CD4-positive, CD25-positive, alpha-beta regulatory T cell (primary cell): Measurements from ENCODE around the gene NLRP14. TPM values are rescaled to one million over a fixed set of nuclear protein-coding genes. Genes with fewer than 3 reads are reported as not detected.
A peak's percentile ranks its signal among the peaks of the same experiment; 100 is the strongest.

Experiments used
- ATAC-seq, 2 donors: fragments of 150-1000 bp; cut with Tn5 transposase; one replicate each; pipeline ENCODE4 v1.10.0; 2021; ENCODE audit warnings: low read depth in 2 of 2, moderate number of reproducible peaks in 2 of 2, moderate library complexity in 1 of 2
- DNase-seq, 3 donors: peaks; one replicate each; pipeline versions ENCODE4 v3.0.0 to v3.0.0-alpha.2; 2012 to 2022; ENCODE audit warnings: mixed read lengths in 1 of 3
- H3K27ac ChIP-seq: one replicate; pipeline ENCODE4 v1.7.0; 2013; ENCODE audit warnings: mild to moderate bottlenecking, low read length; ENCODE audit not compliant: insufficient read depth, poor library complexity, severe bottlenecking
- H3K27me3 ChIP-seq: one replicate; pipeline ENCODE4 v1.7.0; 2013; ENCODE audit warnings: low read length; ENCODE audit not compliant: control insufficient read depth, insufficient read depth
- H3K36me3 ChIP-seq: one replicate; pipeline ENCODE4 v1.7.0; 2013; ENCODE audit warnings: mild to moderate bottlenecking, low read length, moderate library complexity; ENCODE audit not compliant: control insufficient read depth, insufficient read depth
- H3K4me1 ChIP-seq: 2 replicates; pipeline ENCODE4 v1.7.0; 2013; ENCODE audit warnings: mild to moderate bottlenecking, low read length; ENCODE audit not compliant: insufficient read depth, control insufficient read depth, poor library complexity, severe bottlenecking
- H3K4me3 ChIP-seq: one replicate; pipeline ENCODE4 v1.7.0; 2013; ENCODE audit warnings: low read depth, mild to moderate bottlenecking, low read length, moderate library complexity
- H3K9me3 ChIP-seq, 2 experiments: 1 replicate in 1 of 2; 2 replicates in 1 of 2; pipeline ENCODE4 v1.7.0; 2013; ENCODE audit warnings: low read length in 2 of 2, mild to moderate bottlenecking in 1 of 2, moderate library complexity in 1 of 2; ENCODE audit not compliant: control insufficient read depth in 2 of 2
- H3K27ac Mint-ChIP-seq, 3 donors: one replicate each; pipeline ENCODE4 v1.8.0; 2020 to 2022; ENCODE audit warnings: mild to moderate bottlenecking in 3 of 3, mixed read lengths in 3 of 3, moderate library complexity in 2 of 3
- H3K27me3 Mint-ChIP-seq: one replicate; pipeline ENCODE4 v1.8.0; 2022; ENCODE audit warnings: mild to moderate bottlenecking, mixed read lengths
- H3K36me3 Mint-ChIP-seq: one replicate; pipeline ENCODE4 v1.8.0; 2020; ENCODE audit warnings: mixed read lengths
- H3K4me1 Mint-ChIP-seq, 4 donors: one replicate each; pipeline ENCODE4 v1.8.0; 2020 to 2022; ENCODE audit warnings: mixed read lengths in 4 of 4, mild to moderate bottlenecking in 1 of 4
- H3K4me3 Mint-ChIP-seq, 4 donors: one replicate each; pipeline ENCODE4 v1.8.0; 2020 to 2022; ENCODE audit warnings: mild to moderate bottlenecking in 4 of 4, mixed read lengths in 4 of 4, moderate library complexity in 3 of 4
- H3K9me3 Mint-ChIP-seq, 7 donors: one replicate each; pipeline ENCODE4 v1.8.0; 2020 to 2022; ENCODE audit warnings: mixed read lengths in 7 of 7, mild to moderate bottlenecking in 3 of 7, moderate library complexity in 2 of 7
- polyA plus RNA-seq, 4 donors: library from polyadenylated mRNA; unstranded; fragments of 300-500 nt; fragmentation: Illumina TruSeq; gene quantifications; one replicate each; pipeline ENCODE4 v1.2.3, GENCODE V29; 2021
- total RNA-seq: library from RNA; stranded (reverse); gene quantifications from one replicate; pipeline ENCODE4 v1.2.3, GENCODE V29; 2022

The NLRP14 gene
- total and polyA plus RNA-seq, 5 donors from 2014 or later = not detected

GRCh38 chr11:7062534-7062933, 42.3 kb downstream of the NLRP14 start:
- no peak for ATAC-seq
- Histone ChIP-seq H3K36me3 (no peaks in the 10 kb centered on the region), H3K9me3 (no peaks in the 10 kb centered on the region), H3K4me3 (no peak overlapping the region), H3K27ac (no peak overlapping the region), H3K4me1 (no peaks in the 10 kb centered on the region), H3K27me3 (no peaks in the 10 kb centered on the region)
- Mint-ChIP-seq H3K9me3 (peaks cover 0 to 5% (median 2%) of the 10 kb centered on the region in 7 donors), H3K27me3 (no peaks in the 10 kb centered on the region), H3K4me3 (no peak overlapping the region), H3K27ac (no peak overlapping the region), H3K4me1 (no peaks in the 10 kb centered on the region), H3K36me3 (no peaks in the 10 kb centered on the region)
- no peak for DNase-seq

DNA sequence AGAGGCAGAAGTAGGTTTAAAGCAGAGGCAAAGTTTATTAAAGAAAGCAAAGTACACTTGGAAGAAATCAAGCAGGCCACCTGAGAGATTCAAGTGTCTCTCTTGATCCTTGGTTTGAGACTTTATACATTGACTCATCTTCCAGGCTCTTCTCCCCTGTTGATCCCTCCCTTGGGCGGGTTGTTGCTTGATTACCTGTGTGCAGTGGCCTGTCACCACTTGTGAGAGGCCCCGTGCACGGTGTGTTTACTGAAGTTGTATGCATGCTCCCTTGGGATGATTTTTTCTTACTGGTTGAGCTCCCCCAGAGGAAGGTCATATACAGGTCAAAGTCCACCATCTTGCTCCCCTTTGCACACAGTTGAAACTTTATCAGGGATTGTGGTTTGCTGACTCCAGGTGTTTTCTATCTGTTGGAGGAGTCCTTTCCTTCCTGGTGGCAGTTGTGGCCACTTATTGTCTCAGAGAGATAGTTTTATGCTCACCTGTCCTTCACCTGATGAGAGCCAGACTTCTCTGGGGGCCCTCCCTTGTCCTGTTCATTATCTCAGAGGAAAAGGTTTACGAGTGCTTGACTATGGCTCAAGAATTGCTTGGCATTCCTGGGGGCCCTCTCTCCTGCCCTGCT, 52.2 kb downstream of the NLRP14 start:
- H3K9me3 ChIP-seq = no peaks in the 10 kb centered on the region
- DNase-seq (no peak), ATAC-seq (no peak)
- Mint-ChIP-seq H3K9me3 (peaks cover 0 to 5% (median 0%) of the 10 kb centered on the region in 7 donors), H3K36me3 (no peaks in the 10 kb centered on the region), H3K4me3 (no peak overlapping the region), H3K4me1 (no peaks in the 10 kb centered on the region), H3K27ac (no peak overlapping the region), H3K27me3 (no peaks in the 10 kb centered on the region)
- H3K36me3 ChIP-seq = no peaks in the 10 kb centered on the region
- H3K27me3 ChIP-seq = no peaks in the 10 kb centered on the region
- no peaks in the 10 kb centered on the region for H3K4me1 ChIP-seq
- H3K4me3 ChIP-seq = no peak overlapping the region
- H3K27ac ChIP-seq = no peak overlapping the region

DNA sequence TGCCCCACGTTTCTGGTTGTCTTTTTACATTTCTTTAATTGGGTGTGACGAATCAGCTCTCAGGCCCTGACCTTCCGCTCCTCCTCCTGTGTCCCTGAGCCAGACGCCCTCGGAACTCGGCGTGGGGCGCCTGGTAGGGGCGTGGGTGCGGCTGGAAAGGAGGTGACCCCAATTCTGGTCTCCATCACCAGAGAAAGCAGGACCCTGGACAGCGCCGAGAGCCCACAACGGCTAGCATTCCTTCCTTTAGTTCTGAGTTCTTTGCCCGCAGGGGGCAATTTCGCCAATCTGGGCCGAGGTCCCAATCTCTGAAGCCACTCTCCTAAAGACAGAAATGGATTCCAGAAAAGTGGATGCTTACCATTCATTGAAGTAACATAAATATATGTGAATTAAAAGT, 56.8 kb downstream of the NLRP14 start:
- Mint-ChIP-seq H3K36me3 (no peaks in the 10 kb centered on the region), H3K27me3 (no peaks in the 10 kb centered on the region), H3K4me1 (no peaks in the 10 kb centered on the region), H3K27ac (no peak overlapping the region), H3K4me3 (no peak overlapping the region), H3K9me3 (peaks cover 0 to 8% (median 6%) of the 10 kb centered on the region in 7 donors)
- H3K36me3 ChIP-seq = no peaks in the 10 kb centered on the region
- ATAC-seq (no peak), DNase-seq (no peak)
- no peak overlapping the region for H3K27ac ChIP-seq
- H3K4me3 ChIP-seq = no peak overlapping the region
- no peaks in the 10 kb centered on the region for H3K9me3 ChIP-seq
- no peaks in the 10 kb centered on the region for H3K27me3 ChIP-seq
- no peaks in the 10 kb centered on the region for H3K4me1 ChIP-seq

DNA sequence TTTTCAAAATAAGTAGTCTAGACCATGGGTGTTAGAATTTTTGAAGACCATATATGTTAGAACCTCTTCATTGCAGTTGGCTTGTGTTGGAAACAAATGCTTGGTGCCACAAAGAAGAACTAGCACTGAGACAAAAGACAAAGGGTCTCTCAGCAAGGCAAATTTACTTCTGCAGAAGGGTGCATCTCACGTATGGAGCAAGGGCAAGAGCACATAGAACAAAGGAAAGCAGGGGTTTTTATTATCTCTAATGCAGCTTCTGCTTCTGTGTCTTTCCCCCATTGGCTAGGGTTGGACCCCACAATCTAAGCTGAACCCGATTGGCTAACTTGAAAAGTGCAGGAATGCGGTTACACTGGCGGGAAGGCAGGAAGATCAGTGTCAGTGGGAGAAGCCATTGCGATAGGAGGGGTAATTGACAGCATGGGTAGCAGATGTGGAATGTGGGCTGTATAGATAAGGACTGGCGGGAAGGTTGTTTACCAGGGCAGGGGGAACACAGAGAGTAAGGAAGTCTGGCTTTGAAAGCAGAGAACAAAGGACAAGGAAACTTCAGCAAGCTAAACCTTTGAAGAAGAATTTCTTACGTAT, 59.4 kb downstream of the NLRP14 start:
- Histone ChIP-seq H3K9me3 (no peaks in the 10 kb centered on the region), H3K27me3 (no peaks in the 10 kb centered on the region), H3K27ac (no peak overlapping the region), H3K36me3 (no peaks in the 10 kb centered on the region), H3K4me3 (no peak overlapping the region), H3K4me1 (no peaks in the 10 kb centered on the region)
- H3K4me3 Mint-ChIP-seq = no peak overlapping the region
- no peaks in the 10 kb centered on the region for H3K4me1 Mint-ChIP-seq
- peaks cover 0 to 8% (median 6%) of the 10 kb centered on the region in 7 donors for H3K9me3 Mint-ChIP-seq
- peaks cover 2% of the 10 kb centered on the region for H3K27me3 Mint-ChIP-seq
- DNase-seq (no peak), ATAC-seq (no peak)
- H3K36me3 Mint-ChIP-seq = no peaks in the 10 kb centered on the region
- H3K27ac Mint-ChIP-seq = no peak overlapping the region

DNA sequence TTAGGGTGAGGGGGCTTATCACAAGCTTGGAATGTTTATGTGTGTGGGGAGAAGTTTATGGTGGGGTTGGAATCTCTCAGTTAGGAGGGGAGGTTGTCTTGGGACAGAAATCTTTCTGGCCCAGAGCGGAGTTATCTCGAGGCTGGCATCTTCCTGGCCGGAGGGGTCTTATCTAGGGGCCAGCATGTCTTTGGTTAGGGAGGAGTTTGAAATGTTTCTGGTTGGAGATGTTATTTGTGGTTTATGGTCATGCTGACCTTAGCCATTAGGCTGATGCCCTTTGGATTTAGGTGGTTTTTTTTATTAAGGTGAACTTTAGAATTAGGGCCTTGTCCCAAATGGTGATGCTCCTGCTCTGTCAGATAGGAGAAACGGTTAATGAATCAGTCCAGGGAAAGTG, 60.6 kb downstream of the NLRP14 start:
- no peaks in the 10 kb centered on the region for H3K36me3 Mint-ChIP-seq
- peak overlapping the region in 1 of 3 donors; percentile 72 for H3K27ac Mint-ChIP-seq
- peaks cover 4% of the 10 kb centered on the region for H3K27me3 Mint-ChIP-seq
- DNase-seq = no peak
- Histone ChIP-seq H3K36me3 (no peaks in the 10 kb centered on the region), H3K27me3 (peaks cover 1% of the 10 kb centered on the region), H3K4me3 (no peak overlapping the region), H3K9me3 (no peaks in the 10 kb centered on the region), H3K4me1 (no peaks in the 10 kb centered on the region), H3K27ac (no peak overlapping the region)
- peaks cover 0 to 8% (median 6%) of the 10 kb centered on the region in 7 donors for H3K9me3 Mint-ChIP-seq
- H3K4me1 Mint-ChIP-seq = no peaks in the 10 kb centered on the region
- H3K4me3 Mint-ChIP-seq = no peak overlapping the region
- ATAC-seq = no peak

- H3K27me3 Mint-ChIP-seq = peaks cover 4% of the 10 kb centered on the region
- ATAC-seq (no peak), DNase-seq (no peak)
- Histone ChIP-seq H3K4me1 (no peaks in the 10 kb centered on the region), H3K36me3 (no peaks in the 10 kb centered on the region), H3K4me3 (no peak overlapping the region), H3K27ac (no peak overlapping the region), H3K9me3 (no peaks in the 10 kb centered on the region), H3K27me3 (peaks cover 3% of the 10 kb centered on the region)
- no peaks in the 10 kb centered on the region for H3K4me1 Mint-ChIP-seq
- H3K4me3 Mint-ChIP-seq = no peak overlapping the region
- peaks cover 0 to 7% (median 5%) of the 10 kb centered on the region in 7 donors for H3K9me3 Mint-ChIP-seq
- H3K27ac Mint-ChIP-seq = no peak overlapping the region
- H3K36me3 Mint-ChIP-seq = no peaks in the 10 kb centered on the region
These were observed 61.2 kb downstream of the NLRP14 start for GRCh38 chr11:7081441-7081840.

GRCh38 chr11:7088921-7089320, 68.6 kb downstream of the NLRP14 start, which contains the start of gene RBMXL2:
Gene RBMXL2 (plus strand): TSS chr11:7088998. CDS start chr11:7089121, 123 bp downstream.
- no peak within 1 kb of the TSS for H3K27ac Mint-ChIP-seq
- no peak for DNase-seq
- peaks cover 0 to 1% (median 0%) of the 10 kb centered on the region in 7 donors for H3K9me3 Mint-ChIP-seq
- Histone ChIP-seq H3K4me1 (no peaks in the 10 kb centered on the region), H3K9me3 (no peaks in the 10 kb centered on the region), H3K4me3 (no peak within 1 kb of the TSS), H3K27me3 (peaks cover 3% of the 10 kb centered on the region), H3K36me3 (no peaks in the 10 kb centered on the region), H3K27ac (no peak within 1 kb of the TSS)
- ATAC-seq = no peak
- no peaks in the 10 kb centered on the region for H3K36me3 Mint-ChIP-seq
- no peak within 1 kb of the TSS for H3K4me3 Mint-ChIP-seq
- no peaks in the 10 kb centered on the region for H3K4me1 Mint-ChIP-seq
- peaks cover 14% of the 10 kb centered on the region for H3K27me3 Mint-ChIP-seq
